Gastrocnemius medialis (tissue), 4 donors: ENCODE measurements around the gene DDX27.

Source experiments
- POLR2A ChIP-seq, 2 donors: fragments of 450-650 bp; IDR thresholded peaks; one replicate each; pipeline ENCODE4 v1.6.1; 2017; ENCODE audit warnings: antibody characterized with exemption in 2 of 2, mild to moderate bottlenecking in 2 of 2, moderate library complexity in 2 of 2
- TF ChIP-seq, protein P1 (sequence below), 5 experiments: fragments of 450-650 bp in 3 of 5; fragments of 200-600 bp in 2 of 5; sonication (generic) in 2 of 5; IDR thresholded peaks in 4 of 5; conservative IDR thresholded peaks in 1 of 5; 1 replicate in 4 of 5; 2 replicates in 1 of 5; pipeline ENCODE4 v1.5.1; 2016 to 2019; ENCODE audit warnings: antibody characterized with exemption in 5 of 5, mild to moderate bottlenecking in 3 of 5, moderate library complexity in 3 of 5

DNA sequence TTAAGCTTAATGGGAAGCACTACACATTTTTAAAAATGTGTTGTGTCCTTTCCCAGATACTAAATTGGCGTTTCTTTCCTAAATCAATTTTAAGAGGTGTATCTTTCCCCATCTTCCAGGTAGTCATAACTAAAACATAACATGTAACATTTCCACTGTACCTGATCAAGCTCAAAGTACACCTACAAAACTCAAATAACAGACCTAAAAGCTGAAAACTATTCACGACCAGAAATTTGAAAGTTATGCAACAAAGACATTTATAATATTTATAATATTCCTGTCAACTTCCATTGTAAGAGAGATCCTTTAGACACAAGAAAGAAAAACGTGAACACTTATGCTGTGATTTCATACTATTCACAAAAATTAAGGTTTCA lies 34.5 kb upstream of the DDX27 start:
- TF ChIP-seq, protein P1, sequence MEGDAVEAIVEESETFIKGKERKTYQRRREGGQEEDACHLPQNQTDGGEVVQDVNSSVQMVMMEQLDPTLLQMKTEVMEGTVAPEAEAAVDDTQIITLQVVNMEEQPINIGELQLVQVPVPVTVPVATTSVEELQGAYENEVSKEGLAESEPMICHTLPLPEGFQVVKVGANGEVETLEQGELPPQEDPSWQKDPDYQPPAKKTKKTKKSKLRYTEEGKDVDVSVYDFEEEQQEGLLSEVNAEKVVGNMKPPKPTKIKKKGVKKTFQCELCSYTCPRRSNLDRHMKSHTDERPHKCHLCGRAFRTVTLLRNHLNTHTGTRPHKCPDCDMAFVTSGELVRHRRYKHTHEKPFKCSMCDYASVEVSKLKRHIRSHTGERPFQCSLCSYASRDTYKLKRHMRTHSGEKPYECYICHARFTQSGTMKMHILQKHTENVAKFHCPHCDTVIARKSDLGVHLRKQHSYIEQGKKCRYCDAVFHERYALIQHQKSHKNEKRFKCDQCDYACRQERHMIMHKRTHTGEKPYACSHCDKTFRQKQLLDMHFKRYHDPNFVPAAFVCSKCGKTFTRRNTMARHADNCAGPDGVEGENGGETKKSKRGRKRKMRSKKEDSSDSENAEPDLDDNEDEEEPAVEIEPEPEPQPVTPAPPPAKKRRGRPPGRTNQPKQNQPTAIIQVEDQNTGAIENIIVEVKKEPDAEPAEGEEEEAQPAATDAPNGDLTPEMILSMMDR (IDR thresholded peaks at IDR 0.05 in 4 of 5, conservative IDR thresholded peaks at IDR 0.05 in 1 of 5): no peak
- TF ChIP-seq POLR2A (IDR thresholded peaks at IDR 0.05): no peak
